GM12874 (cell line): ENCODE measurements around the gene ZNF697.

Source experiments
- TF ChIP-seq, protein P1 (sequence below): IDR thresholded peaks from 2 replicates; pipeline ENCODE4 v1.5.1; 2011; ENCODE audit warnings: low read depth, mild to moderate bottlenecking, control low read depth, low read length, moderate library complexity; ENCODE audit not compliant: insufficient read depth

The ZNF697 gene

DNA sequence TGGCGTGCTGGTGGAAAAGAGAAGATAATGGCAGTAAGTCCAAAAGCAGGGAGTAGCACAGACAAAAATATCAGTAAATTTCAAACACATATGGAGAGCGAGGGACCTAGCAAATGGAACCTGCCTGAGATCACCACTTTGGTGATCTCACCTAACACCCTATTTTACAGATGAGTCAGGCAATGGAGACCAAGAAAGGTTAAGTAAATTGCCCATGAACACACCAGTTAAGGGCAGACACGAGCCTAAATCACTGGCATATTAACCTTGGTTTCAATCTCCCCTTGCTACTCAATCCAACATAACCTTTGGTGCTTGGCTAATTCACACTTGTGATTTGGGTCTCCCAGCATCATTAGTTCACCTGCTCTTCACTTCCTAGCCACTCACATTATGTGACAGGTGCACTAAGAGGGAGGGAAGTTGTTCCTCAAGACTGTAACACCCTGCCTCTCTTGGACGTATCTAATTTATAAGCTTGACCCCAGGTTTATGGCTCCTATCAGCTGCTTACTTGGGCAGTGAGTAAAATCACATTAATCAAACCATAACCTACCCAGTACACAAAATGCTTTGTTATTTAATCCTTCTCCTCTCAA, 11.5 kb downstream of the ZNF697 start:
- TF ChIP-seq, protein P1, sequence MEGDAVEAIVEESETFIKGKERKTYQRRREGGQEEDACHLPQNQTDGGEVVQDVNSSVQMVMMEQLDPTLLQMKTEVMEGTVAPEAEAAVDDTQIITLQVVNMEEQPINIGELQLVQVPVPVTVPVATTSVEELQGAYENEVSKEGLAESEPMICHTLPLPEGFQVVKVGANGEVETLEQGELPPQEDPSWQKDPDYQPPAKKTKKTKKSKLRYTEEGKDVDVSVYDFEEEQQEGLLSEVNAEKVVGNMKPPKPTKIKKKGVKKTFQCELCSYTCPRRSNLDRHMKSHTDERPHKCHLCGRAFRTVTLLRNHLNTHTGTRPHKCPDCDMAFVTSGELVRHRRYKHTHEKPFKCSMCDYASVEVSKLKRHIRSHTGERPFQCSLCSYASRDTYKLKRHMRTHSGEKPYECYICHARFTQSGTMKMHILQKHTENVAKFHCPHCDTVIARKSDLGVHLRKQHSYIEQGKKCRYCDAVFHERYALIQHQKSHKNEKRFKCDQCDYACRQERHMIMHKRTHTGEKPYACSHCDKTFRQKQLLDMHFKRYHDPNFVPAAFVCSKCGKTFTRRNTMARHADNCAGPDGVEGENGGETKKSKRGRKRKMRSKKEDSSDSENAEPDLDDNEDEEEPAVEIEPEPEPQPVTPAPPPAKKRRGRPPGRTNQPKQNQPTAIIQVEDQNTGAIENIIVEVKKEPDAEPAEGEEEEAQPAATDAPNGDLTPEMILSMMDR, result no peak

GRCh38 chr1:119635811-119636390, 12.2 kb downstream of the ZNF697 start:
- TF ChIP-seq, protein P1, result no peak

DNA sequence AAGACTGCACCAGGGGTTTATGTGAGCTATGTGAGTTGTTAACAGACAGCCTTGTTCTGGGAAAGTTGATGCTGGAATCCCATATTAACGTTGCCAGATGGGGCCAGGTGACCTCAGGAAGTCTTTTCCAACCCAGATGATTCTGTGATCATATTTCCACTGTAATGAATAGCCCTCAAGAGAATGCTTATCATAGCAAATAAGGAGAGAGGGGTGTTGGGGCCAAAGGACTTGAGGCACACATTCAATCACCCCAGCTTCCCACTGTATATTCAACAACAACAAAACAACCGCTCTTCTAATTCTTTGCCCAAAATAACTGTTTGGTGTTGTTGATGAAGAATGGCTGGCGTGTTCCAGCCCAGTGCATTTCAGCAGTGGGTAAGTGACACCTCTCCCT, 14.1 kb downstream of the ZNF697 start:
- TF ChIP-seq, protein P1, result no peak

DNA sequence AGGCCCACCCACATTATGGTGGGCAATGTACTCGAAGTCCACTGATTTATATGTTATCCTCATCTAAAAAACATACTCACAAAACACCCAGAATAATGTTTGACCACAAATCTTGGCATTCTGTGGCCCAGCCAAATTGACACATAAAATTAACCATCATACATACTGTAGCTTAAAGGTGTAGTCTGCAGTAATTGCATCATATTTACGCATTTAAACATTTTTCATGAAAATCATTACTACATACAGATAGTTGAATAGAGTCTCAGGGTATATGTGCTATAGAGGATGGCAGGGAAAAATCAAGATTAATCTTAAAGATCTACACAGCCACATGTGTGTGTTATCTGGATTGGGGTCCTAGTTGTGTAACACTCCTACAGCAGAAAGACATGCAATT, 14.5 kb downstream of the ZNF697 start:
- TF ChIP-seq, protein P1, result no peak

DNA sequence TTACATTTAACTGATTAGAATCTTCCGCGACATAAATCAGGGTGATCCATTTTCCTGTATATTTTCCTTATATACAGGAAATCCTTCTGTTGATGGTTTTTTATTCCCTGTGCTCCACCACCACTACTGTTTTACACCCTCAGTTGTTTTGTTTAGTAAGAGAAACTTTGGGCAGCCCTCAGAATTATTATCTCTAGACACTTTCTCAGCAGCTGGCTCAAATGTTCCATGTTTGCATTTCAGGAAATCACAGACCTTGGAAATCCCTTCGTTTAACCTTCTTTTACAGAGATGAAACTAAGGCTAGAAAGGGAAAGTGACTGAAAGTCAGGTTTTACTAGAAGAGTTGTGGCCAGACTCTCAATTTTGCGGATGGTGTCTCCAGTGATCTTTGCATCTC, 15.2 kb downstream of the ZNF697 start:
- TF ChIP-seq, protein P1, result no peak

DNA sequence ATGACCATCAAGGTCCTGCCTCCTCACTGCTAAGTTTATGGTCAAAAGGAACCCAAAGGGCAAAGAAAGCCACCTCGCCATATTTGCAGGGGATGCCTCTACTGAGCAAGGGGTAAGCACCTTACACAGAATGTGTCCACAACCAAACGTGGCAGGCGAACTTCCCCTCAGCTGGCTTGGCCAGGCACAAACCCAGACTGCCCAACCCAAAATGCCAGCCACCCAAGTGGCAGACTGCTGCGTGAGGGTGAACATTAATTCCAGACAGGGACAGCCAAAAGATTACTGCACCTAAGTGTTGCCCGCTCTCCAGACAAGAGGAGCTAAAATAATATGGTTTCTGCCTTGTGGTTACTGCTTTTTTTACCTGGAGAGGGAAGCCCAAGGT, 16.0 kb downstream of the ZNF697 start:
- TF ChIP-seq, protein P1, result no peak

DNA sequence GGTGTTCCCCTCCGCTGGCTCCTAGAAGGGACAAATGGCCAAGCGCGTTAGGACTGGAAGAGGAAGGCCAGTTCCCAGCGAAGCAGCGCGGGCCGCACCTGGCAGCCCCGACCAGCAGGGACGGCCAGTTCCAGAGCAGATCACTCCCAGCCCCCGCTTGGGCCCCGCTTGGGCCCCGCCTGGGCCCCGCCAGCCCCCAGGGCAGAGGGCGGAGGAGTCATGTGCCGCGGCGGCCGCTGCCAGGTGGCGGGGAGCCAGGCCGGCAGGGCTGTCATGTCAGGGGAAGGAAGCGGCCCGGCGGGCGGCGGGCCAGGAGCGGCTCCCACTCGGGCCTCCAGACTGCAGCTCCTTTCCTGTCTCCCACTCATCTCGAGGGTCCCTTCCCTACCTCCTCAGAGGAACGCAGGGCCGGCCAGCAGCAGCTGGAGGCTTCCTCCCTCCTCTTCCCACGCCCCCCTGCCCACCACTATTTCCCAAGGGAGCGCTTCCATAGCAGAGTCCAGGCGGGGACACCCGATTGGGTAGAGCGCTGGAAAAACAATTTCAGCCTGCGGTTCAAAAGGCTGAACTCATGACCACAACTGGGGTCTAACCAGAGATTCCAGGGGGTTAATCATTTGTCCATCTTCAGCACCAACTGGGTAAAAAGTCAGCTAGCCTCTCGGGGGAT, 16.5 kb downstream of the ZNF697 start:
- TF ChIP-seq, protein P1, result no peak
